PFSK-1 (cell line): ENCODE data around the gene CHD1.

Source experiments
- FOXP2 ChIP-seq: optimal IDR thresholded peaks from 2 replicates; pipeline ENCODE3; 2011; ENCODE audit warnings: borderline replicate concordance, control low read depth, inconsistent platforms; ENCODE audit not compliant: insufficient read depth; ENCODE audit errors: extremely low read length, extremely low read depth
- POLR2AphosphoS5 ChIP-seq: IDR thresholded peaks from 2 replicates; pipeline ENCODE4 v1.6.1; 2012; ENCODE audit warnings: low read depth, mild to moderate bottlenecking, control low read depth, low read length, moderate library complexity
- REST ChIP-seq, 2 experiments: IDR thresholded peaks; 2 replicates each; pipeline versions ENCODE4 v1.6.1 to v1.8.0; 2011 to 2012; ENCODE audit warnings: low read depth in 2 of 2, low read length in 2 of 2, control low read depth in 1 of 2, inconsistent platforms in 1 of 2, mild to moderate bottlenecking in 1 of 2, moderate library complexity in 1 of 2; ENCODE audit not compliant: insufficient read depth in 1 of 2
- SIN3A ChIP-seq: IDR thresholded peaks from 2 replicates; pipeline ENCODE4 v1.6.1; 2012; ENCODE audit warnings: mild to moderate bottlenecking, low read length, moderate library complexity, borderline replicate concordance; ENCODE audit not compliant: insufficient read depth
- TAF1 ChIP-seq: IDR thresholded peaks from 2 replicates; pipeline ENCODE4 v1.6.1; 2012; ENCODE audit warnings: low read length, control low read depth, borderline replicate concordance; ENCODE audit not compliant: insufficient read depth

The CHD1 gene

GRCh38 chr5:98929710-98930298 lies 997 bp upstream of the CHD1 start:
- 0 out of 2 replicates have a peak, but pooled peaks have one; percentile 0 for TF ChIP-seq TAF1
- TF ChIP-seq SIN3A, result no peak

GRCh38 chr5:98927989-98928872 lies 576 bp downstream of the CHD1 start:
- TF ChIP-seq REST (IDR thresholded peaks at IDR 0.05; ENCODE audit: insufficient read depth in 1 of 2, low read depth in 2 of 2, low read length in 2 of 2) (0 out of 4 replicates have a peak, but pooled peaks of 1 of the 2 experiments have one; percentile 5), TAF1 (no peak)

GRCh38 chr5:98927242-98927988 lies 1.4 kb downstream of the CHD1 start:
- peak; percentile 70; the same call in 1 of the 2 replicates for TF ChIP-seq TAF1
- TF ChIP-seq SIN3A, result 0 out of 2 replicates have a peak, but pooled peaks have one; percentile 7
- 0 out of 2 replicates have a peak, but pooled peaks have one; percentile 52 for TF ChIP-seq POLR2AphosphoS5
- TF ChIP-seq REST (IDR thresholded peaks at IDR 0.05; ENCODE audit: insufficient read depth in 1 of 2, low read depth in 2 of 2, low read length in 2 of 2), result no peak

- no peak for TF ChIP-seq REST (IDR thresholded peaks at IDR 0.05; ENCODE audit: insufficient read depth in 1 of 2, low read depth in 2 of 2, low read length in 2 of 2)
- no peak for TF ChIP-seq TAF1
These were observed 4.8 kb downstream of the CHD1 start for GRCh38 chr5:98923966-98924365.

GRCh38 chr5:98921947-98922505 lies 6.8 kb downstream of the CHD1 start:
- TF ChIP-seq TAF1 (no peak), POLR2AphosphoS5 (no peak), REST (IDR thresholded peaks at IDR 0.05; ENCODE audit: insufficient read depth in 1 of 2, low read depth in 2 of 2, low read length in 2 of 2) (no peak), FOXP2 (no peak), SIN3A (no peak)
